Mammary epithelial cell (primary cell): Measurements from ENCODE around the gene KDM5C.
"Not testable (repeated sequence)": the region's sequence is repeated elsewhere in the genome, so short reads cannot be mapped to it uniquely, and the experiment has no call there.

Experiments
- CTCF ChIP-seq, 2 donors: IDR thresholded peaks in 1 of 2; conservative IDR thresholded peaks in 1 of 2; 2 replicates each; pipeline ENCODE4 v1.5.1; 2011 to 2012; ENCODE audit warnings: inconsistent platforms in 2 of 2, low read length in 2 of 2, mild to moderate bottlenecking in 2 of 2, control low read depth in 1 of 2, low read depth in 1 of 2; ENCODE audit not compliant: insufficient read depth in 1 of 2; ENCODE audit errors: extremely low read depth in 1 of 2
- EZH2 ChIP-seq: IDR thresholded peaks from 2 replicates; pipeline ENCODE4 v1.6.1; 2012; ENCODE audit warnings: low read length, inconsistent platforms, borderline replicate concordance

DNA sequence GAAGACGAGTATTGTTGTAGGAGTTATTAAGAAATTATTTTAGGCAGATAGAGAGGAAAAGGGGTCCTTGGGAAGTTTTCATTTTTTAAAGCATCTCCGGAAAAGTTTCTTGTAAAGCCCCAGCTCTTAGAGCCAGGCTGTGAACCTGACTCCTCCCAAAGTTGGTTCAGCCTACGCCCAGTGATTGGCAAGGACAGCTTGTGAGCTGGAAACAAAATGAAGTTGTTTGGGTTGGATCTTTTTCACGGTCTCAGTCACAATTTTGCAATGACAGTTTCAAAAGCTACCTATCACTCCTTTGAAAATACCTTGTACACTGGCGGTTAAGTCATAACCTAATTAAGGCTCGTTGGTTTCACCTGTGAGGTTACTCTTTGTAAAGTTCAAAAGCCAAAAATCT lies 60.4 kb downstream of the KDM5C start:
- not testable (repeated sequence) for TF ChIP-seq CTCF (conservative IDR thresholded peaks at IDR 0.05 in 1 of 2, IDR thresholded peaks at IDR 0.05 in 1 of 2; ENCODE audit: extremely low read depth in 1 of 2, insufficient read depth in 1 of 2, low read depth in 1 of 2, low read length in 2 of 2); EZH2
